Esophagus muscularis mucosa (tissue), 4 donors: ENCODE results near the gene NRF1.

ENCODE experiments used
- CTCF ChIP-seq, 3 experiments: fragments of 200-600 bp in 2 of 3; fragments of 450-650 bp in 1 of 3; sonication (generic) in 2 of 3; IDR thresholded peaks; one replicate each; pipeline ENCODE4 v1.5.1; 2017 to 2019; ENCODE audit warnings: antibody characterized with exemption in 3 of 3, mild to moderate bottlenecking in 2 of 3, moderate library complexity in 1 of 3
- EP300 ChIP-seq: sonication (generic); formaldehyde crosslinking; IDR thresholded peaks from one replicate; pipeline ENCODE4 v1.6.1; 2017; ENCODE audit warnings: antibody characterized with exemption
- POLR2A ChIP-seq: fragments of 450-650 bp; IDR thresholded peaks from one replicate; pipeline ENCODE4 v1.6.1; 2017; ENCODE audit warnings: antibody characterized with exemption, moderate library complexity, mild to moderate bottlenecking, low read depth
- POLR2AphosphoS5 ChIP-seq, 2 donors: sonication (generic); formaldehyde crosslinking; IDR thresholded peaks; one replicate each; pipeline ENCODE4 v1.6.1; 2017; ENCODE audit warnings: antibody characterized with exemption in 2 of 2

GRCh38 chr7:129714514-129715063 is 103.1 kb downstream of the NRF1 start:
- no peak for TF ChIP-seq CTCF (IDR thresholded peaks at IDR 0.05)
- no peak for TF ChIP-seq EP300
- no peak for TF ChIP-seq POLR2A
- no peak for TF ChIP-seq POLR2AphosphoS5 (IDR thresholded peaks at IDR 0.05)
